Measurements from ENCODE around the gene INHBC. TPM values are rescaled to one million over a fixed set of nuclear protein-coding genes. Genes with fewer than 3 reads are reported as not detected.
"Not testable (repeated sequence)": the region's sequence is repeated elsewhere in the genome, so short reads cannot be mapped to it uniquely, and the experiment has no call there.

The INHBC gene
- polyA plus RNA-seq (2012; ENCODE audit: insufficient read depth, insufficient read length): not detected

- no peak for DNase-seq (ENCODE audit: low read depth, low spot score)
- no peak within 1 kb of the TSS for H3K4me3 ChIP-seq (ENCODE audit: low read length)
Measured at GRCh38 chr12:57434517-57435223, at the start of gene INHBC. INHBC (plus strand) TSS chr12:57434784; CDS start chr12:57434887, 103 bp downstream.

GRCh38 chr12:57385586-57385985 lies 49.0 kb upstream of the INHBC start:
- DNase-seq (ENCODE audit: low read depth, low spot score): no peak
- H3K4me3 ChIP-seq (ENCODE audit: low read length): no peak overlapping the region

- DNase-seq (ENCODE audit: low read depth, low spot score): no peak
Measured at GRCh38 chr12:57386187-57386720, 48.3 kb upstream of the INHBC start.

GRCh38 chr12:57388425-57388824 lies 46.2 kb upstream of the INHBC start:
- no peak overlapping the region for H3K4me3 ChIP-seq (ENCODE audit: low read length)
- no peak for DNase-seq (ENCODE audit: low read depth, low spot score)

More at GRCh38 chr12:57386187-57386720, 48.3 kb upstream of the INHBC start:
- H3K4me3 ChIP-seq (ENCODE audit: low read length): no peak overlapping the region

- DNase-seq (ENCODE audit: low read depth, low spot score): no peak
- H3K4me3 ChIP-seq (ENCODE audit: low read length): no peak overlapping the region
Measured at GRCh38 chr12:57389033-57389432, 45.6 kb upstream of the INHBC start.

- H3K4me3 ChIP-seq (ENCODE audit: low read length): no peak overlapping the region
- DNase-seq (ENCODE audit: low read depth, low spot score): no peak
Measured at GRCh38 chr12:57390174-57390573, 44.4 kb upstream of the INHBC start.

GRCh38 chr12:57395121-57395520 lies 39.5 kb upstream of the INHBC start:
- no peak for DNase-seq (ENCODE audit: low read depth, low spot score)
- H3K4me3 ChIP-seq (ENCODE audit: low read length): no peak overlapping the region

GRCh38 chr12:57397441-57397840 lies 37.1 kb upstream of the INHBC start:
- DNase-seq (ENCODE audit: low read depth, low spot score): no peak
- no peak overlapping the region for H3K4me3 ChIP-seq (ENCODE audit: low read length)

GRCh38 chr12:57399718-57400463 lies 34.7 kb upstream of the INHBC start:
- DNase-seq (ENCODE audit: low read depth, low spot score); H3K4me3 ChIP-seq (ENCODE audit: low read length): not testable (repeated sequence)

- H3K4me3 ChIP-seq (ENCODE audit: low read length): no peak overlapping the region
- no peak for DNase-seq (ENCODE audit: low read depth, low spot score)
Measured at GRCh38 chr12:57401165-57401564, 33.4 kb upstream of the INHBC start.

- not testable (repeated sequence) for H3K4me3 ChIP-seq (ENCODE audit: low read length); DNase-seq (ENCODE audit: low read depth, low spot score)
Measured at GRCh38 chr12:57402156-57402555, 32.4 kb upstream of the INHBC start.

- H3K4me3 ChIP-seq (ENCODE audit: low read length): no peak overlapping the region
- DNase-seq (ENCODE audit: low read depth, low spot score): no peak
Measured at GRCh38 chr12:57404966-57405640, 29.5 kb upstream of the INHBC start.

GRCh38 chr12:57410534-57410933 lies 24.1 kb upstream of the INHBC start:
- no peak for DNase-seq (ENCODE audit: low read depth, low spot score)
- H3K4me3 ChIP-seq (ENCODE audit: low read length): no peak overlapping the region

- H3K4me3 ChIP-seq (ENCODE audit: low read length); DNase-seq (ENCODE audit: low read depth, low spot score): not testable (repeated sequence)
Measured at GRCh38 chr12:57414160-57414559, 20.4 kb upstream of the INHBC start.

- no peak for DNase-seq (ENCODE audit: low read depth, low spot score)
- H3K4me3 ChIP-seq (ENCODE audit: low read length): no peak overlapping the region
Measured at GRCh38 chr12:57415088-57415487, 19.5 kb upstream of the INHBC start.

- no peak overlapping the region for H3K4me3 ChIP-seq (ENCODE audit: low read length)
- no peak for DNase-seq (ENCODE audit: low read depth, low spot score)
Measured at GRCh38 chr12:57416039-57416996, 18.3 kb upstream of the INHBC start.

GRCh38 chr12:57418255-57418654 lies 16.3 kb upstream of the INHBC start:
- no peak overlapping the region for H3K4me3 ChIP-seq (ENCODE audit: low read length)
- no peak for DNase-seq (ENCODE audit: low read depth, low spot score)

GRCh38 chr12:57419495-57419894 lies 15.1 kb upstream of the INHBC start:
- no peak for DNase-seq (ENCODE audit: low read depth, low spot score)
- no peak overlapping the region for H3K4me3 ChIP-seq (ENCODE audit: low read length)

GRCh38 chr12:57420482-57420881 lies 14.1 kb upstream of the INHBC start:
- no peak for DNase-seq (ENCODE audit: low read depth, low spot score)
- H3K4me3 ChIP-seq (ENCODE audit: low read length): no peak overlapping the region

Measured in Jurkat, Clone E6-1 (cell line).